ENCODE measurements around the gene ITGAD. TPM values are rescaled to one million over a fixed set of nuclear protein-coding genes. Genes with fewer than 3 reads are reported as not detected.
A peak's percentile ranks its signal among the peaks of the same experiment; 100 is the strongest.

Gene ITGAD
- total and polyA plus RNA-seq, 2 of the 13 experiments (the other 11 are each of a cell fraction or from before 2014, with no cell fraction given): not detected

- TF ChIP-seq GMEB1 (CRISPR knock-in tag; IDR thresholded peaks at IDR 0.05; ENCODE audit: borderline replicate concordance) (peak; percentile 76; the same call in 1 of the 2 replicates), ZNF710 (CRISPR knock-in tag; IDR thresholded peaks at IDR 0.05; ENCODE audit: borderline replicate concordance) (peak; percentile 82), NR3C1 (CRISPR knock-in tag; IDR thresholded peaks at IDR 0.05) (no peak), ZNF205 (CRISPR knock-in tag; IDR thresholded peaks at IDR 0.05) (peak; percentile 78), HMG20B (CRISPR knock-in tag; conservative IDR thresholded peaks at IDR 0.05) (peak; percentile 73; the same call in 1 of the 2 replicates), PAF1 (CRISPR knock-in tag; IDR thresholded peaks at IDR 0.05) (no peak), TOE1 (CRISPR knock-in tag; IDR thresholded peaks at IDR 0.05) (no peak; the same call in 1 of the 2 replicates), ZSCAN12 (CRISPR knock-in tag; IDR thresholded peaks at IDR 0.05) (peak; percentile 84; the same call in 1 of the 2 replicates), ZNF510 (CRISPR knock-in tag; IDR thresholded peaks at IDR 0.05; ENCODE audit: low read depth) (peak; percentile 92; the same call in 1 of the 2 replicates), UBTF (CRISPR knock-in tag; IDR thresholded peaks at IDR 0.05) (peak; percentile 97), ZSCAN31 (CRISPR knock-in tag; IDR thresholded peaks at IDR 0.05; ENCODE audit: low read depth) (peak; percentile 95; the same call in 1 of the 2 replicates), ZBTB1 (CRISPR knock-in tag; IDR thresholded peaks at IDR 0.05; ENCODE audit: borderline replicate concordance) (0 out of 2 replicates have a peak, but pooled peaks have one; percentile 19), RAD21 (CRISPR knock-in tag; IDR thresholded peaks at IDR 0.05) (peak; percentile 74), TOPORS (CRISPR knock-in tag; IDR thresholded peaks at IDR 0.05) (peak; percentile 98), TFAP4 (IDR thresholded peaks at IDR 0.05; ENCODE audit: borderline replicate concordance, low read depth) (peak; percentile 67; the same call in 1 of the 2 replicates), ZBTB25 (CRISPR knock-in tag; IDR thresholded peaks at IDR 0.05) (peak; percentile 80; the same call in 1 of the 2 replicates), ZNF570 (CRISPR knock-in tag; IDR thresholded peaks at IDR 0.05; ENCODE audit: borderline replicate concordance) (no peak), NFIB (CRISPR knock-in tag; IDR thresholded peaks at IDR 0.05; ENCODE audit: borderline replicate concordance) (no peak), SAP130 (CRISPR knock-in tag; IDR thresholded peaks at IDR 0.05; ENCODE audit: low read depth) (peak; percentile 95)
These were observed 65.1 kb downstream of the ITGAD start (continued) for GRCh38 chr16:31458073-31458843.

Measured in HepG2 (cell line).